ENCODE measurements around the gene RFX7. TPM values are rescaled to one million over a fixed set of nuclear protein-coding genes. Genes with fewer than 3 reads are reported as not detected.

RFX7 gene
- total RNA-seq, 3 donors from 2014 or later: 8.3 to 14.8 (median 10.8) TPM

DNA sequence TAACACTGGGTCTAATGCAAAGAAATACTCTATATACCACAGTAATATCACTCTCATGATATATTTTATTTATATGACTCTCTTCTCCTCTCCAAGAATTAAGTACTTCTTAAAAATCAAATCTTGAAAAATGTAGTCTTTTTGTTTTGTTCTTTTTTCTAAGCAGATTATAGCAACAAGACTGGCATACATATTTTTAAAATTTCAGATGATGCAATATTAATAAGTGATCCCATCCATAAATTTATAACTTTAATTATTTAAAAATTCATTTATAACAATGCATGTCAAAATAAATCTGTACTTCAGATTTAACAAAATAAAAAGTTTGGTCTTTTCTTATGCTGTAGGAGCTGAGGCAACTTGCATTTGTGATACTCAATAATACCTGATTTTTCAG, 155.3 kb downstream of the RFX7 start:
- Histone ChIP-seq H3K4me1 (no peaks in the 10 kb centered on the region), H3K4me3 (no peak overlapping the region), H3K27me3 (no peaks in the 10 kb centered on the region), H3K27ac (no peak overlapping the region), H3K9me3 (no peaks in the 10 kb centered on the region), H3K36me3 (no peaks in the 10 kb centered on the region)
- no peak for TF ChIP-seq POLR2AphosphoS5 (IDR thresholded peaks at IDR 0.05)
- TF ChIP-seq, protein P1, sequence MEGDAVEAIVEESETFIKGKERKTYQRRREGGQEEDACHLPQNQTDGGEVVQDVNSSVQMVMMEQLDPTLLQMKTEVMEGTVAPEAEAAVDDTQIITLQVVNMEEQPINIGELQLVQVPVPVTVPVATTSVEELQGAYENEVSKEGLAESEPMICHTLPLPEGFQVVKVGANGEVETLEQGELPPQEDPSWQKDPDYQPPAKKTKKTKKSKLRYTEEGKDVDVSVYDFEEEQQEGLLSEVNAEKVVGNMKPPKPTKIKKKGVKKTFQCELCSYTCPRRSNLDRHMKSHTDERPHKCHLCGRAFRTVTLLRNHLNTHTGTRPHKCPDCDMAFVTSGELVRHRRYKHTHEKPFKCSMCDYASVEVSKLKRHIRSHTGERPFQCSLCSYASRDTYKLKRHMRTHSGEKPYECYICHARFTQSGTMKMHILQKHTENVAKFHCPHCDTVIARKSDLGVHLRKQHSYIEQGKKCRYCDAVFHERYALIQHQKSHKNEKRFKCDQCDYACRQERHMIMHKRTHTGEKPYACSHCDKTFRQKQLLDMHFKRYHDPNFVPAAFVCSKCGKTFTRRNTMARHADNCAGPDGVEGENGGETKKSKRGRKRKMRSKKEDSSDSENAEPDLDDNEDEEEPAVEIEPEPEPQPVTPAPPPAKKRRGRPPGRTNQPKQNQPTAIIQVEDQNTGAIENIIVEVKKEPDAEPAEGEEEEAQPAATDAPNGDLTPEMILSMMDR (IDR thresholded peaks at IDR 0.05): no peak
- TF ChIP-seq POLR2A (IDR thresholded peaks at IDR 0.05): no peak
- DNase-seq (ENCODE audit: low spot score in 2 of 2): no peak
- intact Hi-C loops (cut with DNase I; ENCODE audit: low total_unique reads): no loop called here

DNA sequence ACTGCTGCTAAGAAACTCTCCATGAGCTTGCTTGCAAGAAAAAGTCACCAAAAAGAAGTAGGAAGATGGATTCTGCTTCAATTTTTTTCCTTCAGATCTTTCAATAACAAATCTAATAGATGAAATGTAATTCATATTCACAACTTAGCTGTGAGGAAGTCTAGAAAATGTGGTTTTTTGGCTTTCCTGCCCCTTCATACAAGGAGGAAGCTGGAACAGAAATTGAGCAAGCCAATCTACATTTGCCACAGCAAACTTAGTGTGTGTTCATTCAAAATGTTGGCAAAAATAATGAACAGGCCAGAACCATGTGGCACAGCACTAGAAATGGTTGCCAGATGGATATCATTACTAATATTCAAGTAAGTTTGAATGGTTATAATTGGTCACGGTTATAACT, 157.1 kb downstream of the RFX7 start:
- TF ChIP-seq POLR2AphosphoS5 (IDR thresholded peaks at IDR 0.05): no peak
- no peak for TF ChIP-seq POLR2A (IDR thresholded peaks at IDR 0.05)
- TF ChIP-seq, protein P1 (IDR thresholded peaks at IDR 0.05): no peak
- DNase-seq (ENCODE audit: low spot score in 2 of 2): no peak
- H3K27ac ChIP-seq: no peak overlapping the region

DNA sequence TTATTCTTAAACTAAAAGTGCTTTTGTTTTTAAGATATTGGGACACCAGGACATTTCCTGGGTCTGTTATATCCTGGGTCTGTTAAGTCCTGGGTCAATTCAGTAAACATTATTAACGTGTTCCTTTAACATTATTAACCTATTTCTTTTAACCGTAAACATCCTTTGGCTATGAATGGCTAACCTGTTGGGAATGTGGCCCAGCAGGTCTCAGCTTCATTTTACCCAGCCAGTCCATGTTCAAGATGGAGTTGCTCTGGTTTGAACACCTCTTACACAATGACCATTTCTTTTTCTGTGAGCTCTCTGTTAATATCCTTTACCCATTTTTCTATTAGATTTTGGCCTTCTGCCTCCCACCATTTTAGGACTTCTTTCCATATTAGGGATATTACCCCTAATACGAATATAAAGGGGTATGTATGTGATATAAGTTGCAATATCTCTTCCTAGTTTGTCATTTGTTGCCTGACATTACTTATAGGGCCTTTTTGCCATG, 161.4 kb downstream of the RFX7 start:
- no peaks in the 10 kb centered on the region for H3K36me3 ChIP-seq
- H3K4me1 ChIP-seq: no peaks in the 10 kb centered on the region
- intact Hi-C loops (cut with DNase I; ENCODE audit: low total_unique reads): no loop called here
- no peak overlapping the region for H3K4me3 ChIP-seq
- H3K27ac ChIP-seq: no peak overlapping the region
- no peaks in the 10 kb centered on the region for H3K27me3 ChIP-seq
- TF ChIP-seq POLR2AphosphoS5 (IDR thresholded peaks at IDR 0.05): no peak
- no peak for TF ChIP-seq POLR2A (IDR thresholded peaks at IDR 0.05)
- TF ChIP-seq, protein P1 (IDR thresholded peaks at IDR 0.05): no peak
- no peak for DNase-seq (ENCODE audit: low spot score in 2 of 2)
- H3K9me3 ChIP-seq: no peaks in the 10 kb centered on the region

More for the DNA sequence above, 157.1 kb downstream of the RFX7 start:
- Histone ChIP-seq H3K4me3 (no peak overlapping the region), H3K9me3 (no peaks in the 10 kb centered on the region), H3K27me3 (no peaks in the 10 kb centered on the region), H3K36me3 (no peaks in the 10 kb centered on the region), H3K4me1 (no peaks in the 10 kb centered on the region)
- intact Hi-C loops (cut with DNase I; ENCODE audit: low total_unique reads): no loop called here

DNA sequence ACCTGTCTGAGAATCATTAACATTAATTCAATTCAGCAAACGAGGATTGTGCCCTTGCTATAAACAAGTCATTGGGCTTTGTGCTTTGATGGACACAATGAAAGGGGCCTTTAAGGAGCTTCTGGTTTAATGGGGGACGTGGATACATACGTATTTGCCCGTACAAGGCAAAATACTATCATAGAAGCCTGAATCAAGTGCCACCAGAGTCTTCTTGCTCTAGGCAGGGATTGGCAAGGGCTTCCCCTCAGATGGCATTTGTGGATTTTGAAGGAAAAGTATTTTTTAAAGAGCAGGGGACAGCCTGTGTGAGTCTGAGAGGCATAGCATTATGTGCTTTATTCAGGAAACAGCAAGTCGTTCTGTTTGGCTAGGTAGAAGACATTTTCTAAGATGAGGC, 166.6 kb downstream of the RFX7 start:
- DNase-seq (ENCODE audit: low spot score in 2 of 2): no peak
- intact Hi-C loops (cut with DNase I; ENCODE audit: low total_unique reads): no loop called here

DNA sequence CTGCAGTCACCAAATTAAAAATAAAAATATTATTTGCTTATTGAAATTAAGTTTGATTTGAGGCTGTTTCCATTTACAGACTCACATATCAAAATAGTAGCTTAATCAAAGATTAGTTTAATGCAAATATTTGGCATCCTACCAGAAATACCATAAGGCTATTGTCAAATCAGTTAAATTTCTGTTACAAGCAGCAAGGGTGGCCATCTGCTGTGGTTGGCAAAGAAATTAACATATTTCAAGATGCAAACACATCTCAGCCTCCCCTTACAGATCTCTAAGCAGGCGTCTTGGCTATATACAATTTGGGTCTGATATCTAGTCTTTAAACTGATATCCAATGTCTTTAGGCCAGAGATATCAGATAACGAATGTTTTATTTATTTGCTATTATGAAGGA, 167.0 kb downstream of the RFX7 start:
- Histone ChIP-seq H3K9me3 (no peaks in the 10 kb centered on the region), H3K4me3 (no peak overlapping the region), H3K4me1 (no peaks in the 10 kb centered on the region), H3K36me3 (no peaks in the 10 kb centered on the region), H3K27me3 (no peaks in the 10 kb centered on the region), H3K27ac (no peak overlapping the region)
- no peak for DNase-seq (ENCODE audit: low spot score in 2 of 2)
- intact Hi-C loops (cut with DNase I; ENCODE audit: low total_unique reads): no loop called here
- TF ChIP-seq POLR2AphosphoS5 (IDR thresholded peaks at IDR 0.05) (no peak), POLR2A (IDR thresholded peaks at IDR 0.05) (no peak)
- TF ChIP-seq, protein P1 (IDR thresholded peaks at IDR 0.05): no peak

More for the DNA sequence above, 166.6 kb downstream of the RFX7 start:
- H3K27ac ChIP-seq: no peak overlapping the region
- no peaks in the 10 kb centered on the region for H3K4me1 ChIP-seq
- TF ChIP-seq POLR2A (IDR thresholded peaks at IDR 0.05) (no peak), POLR2AphosphoS5 (IDR thresholded peaks at IDR 0.05) (no peak)
- TF ChIP-seq, protein P1 (IDR thresholded peaks at IDR 0.05): no peak
- no peaks in the 10 kb centered on the region for H3K36me3 ChIP-seq
- no peaks in the 10 kb centered on the region for H3K9me3 ChIP-seq
- H3K4me3 ChIP-seq: no peak overlapping the region
- no peaks in the 10 kb centered on the region for H3K27me3 ChIP-seq

All from breast epithelium (tissue), 4 donors.